Measurements from ENCODE around the gene CFH. TPM values are rescaled to one million over a fixed set of nuclear protein-coding genes. Genes with fewer than 3 reads are reported as not detected.
"Not testable (repeated sequence)": the region's sequence is repeated elsewhere in the genome, so short reads cannot be mapped to it uniquely, and the experiment has no call there.

Gene CFH
- total RNA-seq, 1 donor from 2014 or later: not detected

DNA sequence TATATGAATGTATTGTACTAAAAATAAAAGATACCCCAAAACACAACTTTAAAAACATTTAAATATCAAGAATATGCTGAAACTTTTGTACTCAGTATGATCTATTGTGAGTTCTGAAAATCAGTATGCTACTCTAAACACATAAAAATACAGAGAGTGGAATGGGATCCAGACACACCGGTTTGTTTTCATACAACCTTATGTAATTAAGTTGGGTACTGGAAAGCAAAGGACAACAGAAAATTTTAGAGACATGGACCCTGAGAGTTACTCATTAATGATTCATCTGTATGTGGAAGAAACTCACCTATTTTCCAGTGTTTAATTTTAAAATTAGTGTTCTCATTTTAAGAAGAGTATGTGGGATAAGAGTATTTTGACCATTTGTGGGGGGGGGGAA lies 121.9 kb downstream of the CFH start:
- no peak for DNase-seq (ENCODE audit: low read depth, low spot score)
- Mint-ChIP-seq H3K4me3 (no peak overlapping the region), H3K27me3 (ENCODE audit: low read depth) (no peaks in the 10 kb centered on the region), H3K9me3 (no peaks in the 10 kb centered on the region), H3K27ac (ENCODE audit: unreplicated experiment) (no peak overlapping the region), H3K36me3 (ENCODE audit: low read depth) (no peaks in the 10 kb centered on the region), H3K4me1 (no peaks in the 10 kb centered on the region)
- TF ChIP-seq, protein P1, sequence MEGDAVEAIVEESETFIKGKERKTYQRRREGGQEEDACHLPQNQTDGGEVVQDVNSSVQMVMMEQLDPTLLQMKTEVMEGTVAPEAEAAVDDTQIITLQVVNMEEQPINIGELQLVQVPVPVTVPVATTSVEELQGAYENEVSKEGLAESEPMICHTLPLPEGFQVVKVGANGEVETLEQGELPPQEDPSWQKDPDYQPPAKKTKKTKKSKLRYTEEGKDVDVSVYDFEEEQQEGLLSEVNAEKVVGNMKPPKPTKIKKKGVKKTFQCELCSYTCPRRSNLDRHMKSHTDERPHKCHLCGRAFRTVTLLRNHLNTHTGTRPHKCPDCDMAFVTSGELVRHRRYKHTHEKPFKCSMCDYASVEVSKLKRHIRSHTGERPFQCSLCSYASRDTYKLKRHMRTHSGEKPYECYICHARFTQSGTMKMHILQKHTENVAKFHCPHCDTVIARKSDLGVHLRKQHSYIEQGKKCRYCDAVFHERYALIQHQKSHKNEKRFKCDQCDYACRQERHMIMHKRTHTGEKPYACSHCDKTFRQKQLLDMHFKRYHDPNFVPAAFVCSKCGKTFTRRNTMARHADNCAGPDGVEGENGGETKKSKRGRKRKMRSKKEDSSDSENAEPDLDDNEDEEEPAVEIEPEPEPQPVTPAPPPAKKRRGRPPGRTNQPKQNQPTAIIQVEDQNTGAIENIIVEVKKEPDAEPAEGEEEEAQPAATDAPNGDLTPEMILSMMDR (conservative IDR thresholded peaks at IDR 0.05): no peak

DNA sequence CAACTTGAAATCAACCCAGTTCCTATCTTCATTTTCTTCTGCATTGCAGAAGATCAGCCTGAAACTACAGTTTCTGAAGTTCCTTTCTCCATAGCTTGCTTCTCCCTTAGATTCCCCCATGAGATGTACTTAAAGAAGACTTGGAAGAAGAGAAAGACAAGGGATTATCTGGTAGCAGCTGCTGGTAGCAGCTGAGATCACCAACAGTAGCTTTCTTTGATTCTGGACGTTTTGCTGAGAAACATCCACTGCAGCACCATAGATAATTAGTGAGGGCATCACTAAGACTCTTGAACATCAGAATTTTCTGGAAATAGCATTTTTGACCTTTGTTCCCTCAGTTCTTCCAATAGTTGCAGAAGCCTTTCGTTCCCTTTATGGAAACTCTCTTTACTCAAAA lies 122.3 kb downstream of the CFH start:
- TF ChIP-seq, protein P1 (conservative IDR thresholded peaks at IDR 0.05): no peak
- Mint-ChIP-seq H3K36me3 (ENCODE audit: low read depth) (no peaks in the 10 kb centered on the region), H3K9me3 (no peaks in the 10 kb centered on the region), H3K27ac (ENCODE audit: unreplicated experiment) (no peak overlapping the region), H3K4me1 (no peaks in the 10 kb centered on the region), H3K4me3 (no peak overlapping the region), H3K27me3 (ENCODE audit: low read depth) (no peaks in the 10 kb centered on the region)
- no peak for DNase-seq (ENCODE audit: low read depth, low spot score)

DNA sequence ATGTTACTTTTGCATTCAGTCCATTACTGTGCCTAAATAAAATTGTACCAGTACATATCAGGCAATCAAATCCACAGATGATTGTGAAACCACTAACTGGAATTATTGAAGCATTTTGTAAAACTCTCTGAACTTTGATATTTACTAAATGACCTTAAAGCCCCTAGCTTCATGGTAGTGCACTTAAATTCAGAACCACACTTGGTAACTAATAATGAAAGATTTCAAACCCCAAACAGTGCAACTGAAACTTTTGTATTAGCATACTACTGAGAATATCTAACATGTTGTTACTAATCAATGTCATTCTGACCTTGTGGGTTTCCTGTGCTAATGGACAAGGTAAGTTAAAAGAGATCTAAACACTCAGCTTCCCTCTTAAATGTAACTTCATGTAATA lies 122.8 kb downstream of the CFH start, which contains the start of gene CFHR3:
CFHR3 (plus strand) TSS at position 238 of the 400 bp plus-strand sequence; CDS start at position 285, 47 bp downstream.
- TF ChIP-seq, protein P1 (conservative IDR thresholded peaks at IDR 0.05): no peak
- no peak for DNase-seq (ENCODE audit: low read depth, low spot score)
- H3K36me3 Mint-ChIP-seq (ENCODE audit: low read depth): no peaks in the 10 kb centered on the region
- H3K4me3 Mint-ChIP-seq: no peak within 1 kb of the TSS
- no peaks in the 10 kb centered on the region for H3K27me3 Mint-ChIP-seq (ENCODE audit: low read depth)
- no peaks in the 10 kb centered on the region for H3K4me1 Mint-ChIP-seq
- no peaks in the 10 kb centered on the region for H3K9me3 Mint-ChIP-seq
- no peak within 1 kb of the TSS for H3K27ac Mint-ChIP-seq (ENCODE audit: unreplicated experiment)

DNA sequence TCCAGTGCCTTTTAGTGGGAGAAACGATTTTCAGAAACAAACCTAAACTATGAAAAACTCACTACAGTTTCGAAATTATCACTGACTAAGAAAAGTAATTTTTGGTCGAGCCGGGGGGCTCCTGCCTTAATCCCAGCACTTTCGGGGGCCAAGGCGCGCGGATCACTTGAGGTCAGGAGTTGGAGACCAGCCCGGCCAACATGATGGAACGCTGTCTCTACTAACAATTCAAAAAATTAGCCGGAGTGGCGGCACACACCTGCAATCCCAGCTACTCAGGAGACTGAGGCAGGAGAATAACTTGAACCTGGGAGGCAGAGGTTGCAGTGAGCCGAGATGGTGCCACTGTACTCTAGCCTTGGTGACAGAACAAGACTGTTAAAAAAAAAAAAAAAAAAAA lies 125.8 kb downstream of the CFH start:
- Mint-ChIP-seq H3K27ac (ENCODE audit: unreplicated experiment) (no peak overlapping the region), H3K27me3 (ENCODE audit: low read depth) (no peaks in the 10 kb centered on the region), H3K36me3 (ENCODE audit: low read depth) (no peaks in the 10 kb centered on the region), H3K9me3 (no peaks in the 10 kb centered on the region), H3K4me1 (no peaks in the 10 kb centered on the region), H3K4me3 (no peak overlapping the region)
- no peak for DNase-seq (ENCODE audit: low read depth, low spot score)
- TF ChIP-seq, protein P1 (conservative IDR thresholded peaks at IDR 0.05): no peak

DNA sequence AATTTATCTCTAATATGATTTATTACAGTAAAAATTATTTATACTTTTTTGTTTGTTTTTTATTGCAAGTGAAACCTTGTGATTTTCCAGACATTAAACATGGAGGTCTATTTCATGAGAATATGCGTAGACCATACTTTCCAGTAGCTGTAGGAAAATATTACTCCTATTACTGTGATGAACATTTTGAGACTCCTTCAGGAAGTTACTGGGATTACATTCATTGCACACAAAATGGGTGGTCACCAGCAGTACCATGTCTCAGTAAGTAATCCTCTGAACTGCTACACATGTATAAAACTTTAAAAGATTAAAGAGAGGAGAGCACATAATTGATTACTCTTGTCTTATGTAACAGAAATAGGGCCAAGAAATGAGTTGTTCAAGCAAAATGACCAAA lies 127.2 kb downstream of the CFH start:
- Mint-ChIP-seq H3K4me1 (no peaks in the 10 kb centered on the region), H3K9me3 (no peaks in the 10 kb centered on the region), H3K27me3 (ENCODE audit: low read depth) (no peaks in the 10 kb centered on the region), H3K4me3 (no peak overlapping the region), H3K36me3 (ENCODE audit: low read depth) (no peaks in the 10 kb centered on the region), H3K27ac (ENCODE audit: unreplicated experiment) (no peak overlapping the region)
- DNase-seq (ENCODE audit: low read depth, low spot score): no peak
- TF ChIP-seq, protein P1 (conservative IDR thresholded peaks at IDR 0.05): peak; percentile 40

DNA sequence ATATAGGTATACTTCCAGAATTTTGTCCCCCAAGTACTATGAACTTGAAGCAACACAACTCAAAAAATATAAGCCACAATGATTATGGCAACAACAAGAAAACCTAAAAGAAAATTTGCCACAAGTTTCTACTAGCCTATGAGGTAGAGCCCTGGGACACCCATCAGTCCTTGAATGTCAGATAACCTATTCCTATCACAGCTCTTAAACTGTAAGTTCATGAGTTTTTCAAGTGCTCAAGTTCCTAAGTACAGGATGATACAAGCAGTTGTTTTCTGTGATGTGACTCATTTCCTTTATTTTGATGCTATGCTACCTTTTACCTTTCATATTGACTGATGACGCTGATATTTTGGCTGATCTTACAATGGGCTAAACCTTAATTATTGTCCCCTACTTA lies 139.4 kb downstream of the CFH start:
- not testable (repeated sequence) for H3K4me3 Mint-ChIP-seq; H3K27ac Mint-ChIP-seq (ENCODE audit: unreplicated experiment); DNase-seq (ENCODE audit: low read depth, low spot score); H3K27me3 Mint-ChIP-seq (ENCODE audit: low read depth); H3K9me3 Mint-ChIP-seq; H3K36me3 Mint-ChIP-seq (ENCODE audit: low read depth)
- H3K4me1 Mint-ChIP-seq: peaks cover 12% of the 10 kb centered on the region

DNA sequence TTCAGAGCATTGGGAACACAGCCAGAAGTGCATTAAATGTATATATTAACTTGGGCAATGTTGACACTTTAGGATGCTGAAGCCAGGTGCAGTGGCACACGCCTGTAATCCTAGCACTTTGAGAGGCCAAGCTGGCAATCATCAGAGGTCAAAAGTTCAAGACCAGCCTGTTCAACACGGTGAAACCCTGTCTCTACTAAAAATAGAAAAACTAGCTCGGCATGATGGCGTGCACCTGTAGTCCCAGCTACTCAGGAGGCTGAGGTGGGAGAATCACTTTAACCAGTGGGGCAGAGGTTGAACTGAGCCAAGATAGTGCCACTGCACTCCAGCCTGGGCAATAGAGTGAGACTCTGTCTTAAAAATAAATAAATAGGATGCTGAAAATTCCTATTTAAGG lies 142.3 kb downstream of the CFH start:
- DNase-seq (ENCODE audit: low read depth, low spot score); H3K9me3 Mint-ChIP-seq; H3K36me3 Mint-ChIP-seq (ENCODE audit: low read depth); H3K4me3 Mint-ChIP-seq; H3K27ac Mint-ChIP-seq (ENCODE audit: unreplicated experiment); H3K4me1 Mint-ChIP-seq; H3K27me3 Mint-ChIP-seq (ENCODE audit: low read depth): not testable (repeated sequence)
